B cell (primary cell): Measurements from ENCODE around the gene MAPT. TPM values are rescaled to one million over a fixed set of nuclear protein-coding genes. Genes with fewer than 3 reads are reported as not detected.

Experiments used
- ATAC-seq: fragments of 200-7000 bp; cut with Tn5 transposase; one replicate; pipeline ENCODE4 v1.10.0; 2021; ENCODE audit warnings: low read depth, mild to moderate bottlenecking, moderate number of reproducible peaks, moderate library complexity
- CTCF ChIA-PET: fragments of 350-600 bp; sonication (Branson Sonifier 250); formaldehyde crosslinking; loops from one replicate; lab custom pipeline; 2021; ENCODE audit warnings: antibody characterized with exemption, inconsistent platforms; lab: Charles Lee
- POLR2A ChIA-PET: fragments of 350-600 bp; sonication (Branson Sonifier 250); formaldehyde crosslinking; loops from one replicate; lab custom pipeline; 2021; ENCODE audit warnings: antibody characterized with exemption; lab: Charles Lee
- DNase-seq: peaks from one replicate; pipeline ENCODE4 v3.0.0; 2013
- H2AFZ ChIP-seq: 2 replicates; pipeline ENCODE4 v1.6.1; 2012; ENCODE audit warnings: mild to moderate bottlenecking, low read depth, low read length; ENCODE audit not compliant: insufficient read depth, poor library complexity, severe bottlenecking
- H3K27ac ChIP-seq, 2 donors: 1 replicate in 1 of 2; 2 replicates in 1 of 2; pipeline ENCODE4 v1.5.1; 2012 to 2013; ENCODE audit warnings: low read length in 2 of 2, mild to moderate bottlenecking in 2 of 2, moderate library complexity in 1 of 2
- H3K27me3 ChIP-seq, 4 experiments: fragments of 200-600 bp in 1 of 4; sonication (generic) in 1 of 4; replicated peaks in 1 of 4; 1 replicate in 2 of 4; 2 replicates in 2 of 4; pipeline versions ENCODE4 v1.6.1 to v1.7.0; 2013 to 2016; ENCODE audit warnings: low read length in 3 of 4, mild to moderate bottlenecking in 2 of 4, mixed read lengths in 1 of 4, moderate library complexity in 1 of 4; ENCODE audit not compliant: insufficient read depth in 4 of 4, control insufficient read depth in 3 of 4; ENCODE audit errors: control extremely low read depth in 1 of 4
- H3K36me3 ChIP-seq, 2 experiments: replicated peaks in 1 of 2; 1 replicate in 1 of 2; 2 replicates in 1 of 2; pipeline versions ENCODE4 v1.6.1 to v1.7.1; 2013; ENCODE audit warnings: low read length in 1 of 2; ENCODE audit not compliant: insufficient read depth in 2 of 2, control insufficient read depth in 1 of 2; ENCODE audit errors: control extremely low read depth in 1 of 2, extremely low read depth in 1 of 2
- H3K4me1 ChIP-seq, 2 donors: fragments of 200-600 bp in 1 of 2; sonication (generic) in 1 of 2; 1 replicate in 1 of 2; 2 replicates in 1 of 2; pipeline versions ENCODE4 v1.5.1 to v1.6.1; 2013 to 2017; ENCODE audit warnings: low read length in 2 of 2; ENCODE audit not compliant: control insufficient read depth in 2 of 2, insufficient read depth in 2 of 2
- H3K4me2 ChIP-seq: replicated peaks from 2 replicates; pipeline ENCODE3; 2012; ENCODE audit warnings: mild to moderate bottlenecking, low read depth, low read length; ENCODE audit not compliant: poor library complexity, severe bottlenecking
- H3K4me3 ChIP-seq, 5 experiments: fragments of 200-600 bp in 1 of 5; sonication (generic) in 1 of 5; 1 replicate in 3 of 5; 2 replicates in 2 of 5; pipeline versions ENCODE4 v1.5.1 to v1.7.0; 2011 to 2016; ENCODE audit warnings: low read length in 4 of 5, mild to moderate bottlenecking in 4 of 5, low read depth in 2 of 5, control low read depth in 1 of 5, moderate library complexity in 1 of 5; ENCODE audit not compliant: insufficient read depth in 1 of 5; ENCODE audit errors: control extremely low read depth in 1 of 5, extremely low read depth in 1 of 5
- H3K79me2 ChIP-seq: fragments of 200-600 bp; sonication (generic); one replicate; pipeline ENCODE4 v1.6.0; 2016; ENCODE audit warnings: low read length; ENCODE audit not compliant: control insufficient read depth, insufficient read depth
- H3K9ac ChIP-seq: fragments of 200-600 bp; sonication (generic); 2 replicates; pipeline ENCODE4 v1.6.1; 2017; ENCODE audit warnings: mild to moderate bottlenecking, low read length, moderate library complexity
- H3K9me3 ChIP-seq, 3 donors: one replicate each; pipeline versions ENCODE4 v1.6.1 to v1.7.1; 2013; ENCODE audit warnings: low read length in 2 of 3; ENCODE audit not compliant: control insufficient read depth in 2 of 3, insufficient read depth in 1 of 3; ENCODE audit errors: control extremely low read depth in 1 of 3
- H4K20me1 ChIP-seq: 2 replicates; pipeline ENCODE4 v1.6.0; 2012; ENCODE audit warnings: mild to moderate bottlenecking, low read length; ENCODE audit not compliant: insufficient read depth, control insufficient read depth, poor library complexity, severe bottlenecking
- H3K27ac Mint-ChIP-seq: one replicate; pipeline ENCODE4 v1.8.0; 2021; ENCODE audit warnings: mixed read lengths
- H3K27me3 Mint-ChIP-seq: one replicate; pipeline ENCODE4 v1.8.0; 2021; ENCODE audit warnings: mixed read lengths
- H3K4me1 Mint-ChIP-seq: one replicate; pipeline ENCODE4 v1.8.0; 2021; ENCODE audit warnings: mixed read lengths
- H3K4me3 Mint-ChIP-seq: one replicate; pipeline ENCODE4 v1.8.0; 2021; ENCODE audit warnings: mixed read lengths
- H3K9me3 Mint-ChIP-seq: one replicate; pipeline ENCODE4 v1.8.0; 2022; ENCODE audit warnings: mixed read lengths; ENCODE audit not compliant: insufficient read depth
- CTCF ChIP-seq: fragments of 200-600 bp; IDR thresholded peaks from one replicate; pipeline ENCODE4 v1.8.0; 2022; ENCODE audit warnings: antibody characterized with exemption, mild to moderate bottlenecking
- EZH2 ChIP-seq: IDR thresholded peaks from 2 replicates; pipeline ENCODE4 v1.6.1; 2012; ENCODE audit warnings: borderline replicate concordance, low read depth, mild to moderate bottlenecking, moderate library complexity, low read length; ENCODE audit not compliant: insufficient read depth, poor library complexity, severe bottlenecking
- WGBS: methylation state at CpG from one replicate; pipeline ENCODE4 v1.1.5; 2013; ENCODE audit warnings: missing lambda C conversion rate; ENCODE audit not compliant: insufficient coverage; 5-methylcytosine and 5-hydroxymethylcytosine counted together
- intact Hi-C: fragments of 100-400 bp; cut with micrococcal nuclease; formaldehyde crosslinking; loops from one replicate; pipeline ENCODE4 v1.10.0; 2022
- polyA plus RNA-seq: library from polyadenylated mRNA; depleted of rRNA; stranded (reverse); fragments of >200 nt; gene quantifications from 2 replicates; pipeline ENCODE4 v1.2.3, GENCODE V29; 2012
- total RNA-seq, 2 donors: library from RNA; stranded (reverse); fragments of 120-200 nt in 1 of 2; gene quantifications; 1 replicate in 1 of 2; 2 replicates in 1 of 2; pipeline versions ENCODE4 v1.2.3 to v1.2.4, GENCODE V29; 2013 to 2022

The MAPT gene
- total and polyA plus RNA-seq, 2 donors (not counting 1 experiment from before 2014, with no cell fraction given) = 0.13 to 0.20 TPM

- H3K9me3 ChIP-seq = peaks cover 0 to 8% (median under 1%) of the 10 kb centered on the region in 3 donors
- H4K20me1 ChIP-seq = no peaks in the 10 kb centered on the region
- ChIA-PET CTCF (interaction anchor here (1.0 kb wide), 2 partner anchors 38 to 226 kb away, joined by 3 to 4 read pairs; partner anchors contain the start of gene KANSL1), POLR2A (no interaction called here)
- Mint-ChIP-seq H3K4me3 (no peak overlapping the region), H3K9me3 (no peaks in the 10 kb centered on the region), H3K4me1 (no peaks in the 10 kb centered on the region), H3K27me3 (peaks cover 35% of the 10 kb centered on the region), H3K27ac (no peak overlapping the region)
- H3K4me3 ChIP-seq = no peak overlapping the region
- peaks cover 0 to 10% (median 2%) of the 10 kb centered on the region in 4 experiments for H3K27me3 ChIP-seq
- WGBS = 90% methylated on average over 5 of the region's 5 CpGs
- H3K4me1 ChIP-seq = no peaks in the 10 kb centered on the region
- no peak overlapping the region for H2AFZ ChIP-seq
- no peaks in the 10 kb centered on the region for H3K79me2 ChIP-seq
- ATAC-seq (no peak), DNase-seq (no peak)
- no peak overlapping the region for H3K27ac ChIP-seq
- no peaks in the 10 kb centered on the region for H3K36me3 ChIP-seq
- H3K9ac ChIP-seq = no peak overlapping the region
- intact Hi-C loops = no loop called here
- H3K4me2 ChIP-seq = no peak overlapping the region
- TF ChIP-seq EZH2 (no peak), CTCF (no peak)
Observed at GRCh38 chr17:45967378-45967777, 73.0 kb downstream of the MAPT start.

GRCh38 chr17:45968732-45969131, 74.4 kb downstream of the MAPT start:
- Mint-ChIP-seq H3K9me3 (no peaks in the 10 kb centered on the region), H3K27ac (no peak overlapping the region), H3K4me1 (peaks cover 3% of the 10 kb centered on the region), H3K4me3 (no peak overlapping the region), H3K27me3 (peaks cover 36% of the 10 kb centered on the region)
- no peak overlapping the region for H3K4me3 ChIP-seq
- H3K9ac ChIP-seq = no peak overlapping the region
- peaks cover 0 to 10% (median 2%) of the 10 kb centered on the region in 4 experiments for H3K27me3 ChIP-seq
- no peaks in the 10 kb centered on the region for H4K20me1 ChIP-seq
- 100% methylated on average over 1 of the region's 2 CpGs for WGBS
- no peak overlapping the region for H3K27ac ChIP-seq
- no peak overlapping the region for H3K4me2 ChIP-seq
- intact Hi-C loops = no loop called here
- H3K79me2 ChIP-seq = no peaks in the 10 kb centered on the region
- H3K9me3 ChIP-seq = peaks cover 0 to 8% (median 3%) of the 10 kb centered on the region in 3 donors
- H2AFZ ChIP-seq = no peak overlapping the region
- DNase-seq (no peak), ATAC-seq (no peak)
- no peaks in the 10 kb centered on the region for H3K36me3 ChIP-seq
- CTCF ChIA-PET = interaction anchor here (1.0 kb wide), 1 partner anchor 36 kb away, joined by 3 read pairs; no protein-coding TSS in a partner anchor
- no peak for TF ChIP-seq EZH2
- no peak for TF ChIP-seq CTCF
- POLR2A ChIA-PET = no interaction called here
- H3K4me1 ChIP-seq = peaks cover 0 to 3% of the 10 kb centered on the region in 2 donors
